Cortex of kidney (tissue), 1 donor: ENCODE results near the gene HNRNPLL.

Experiments
- DNase-seq: peaks from one replicate; lab custom pipeline; 2025; lab: John Stamatoyannopoulos, UW

The HNRNPLL gene

DNA sequence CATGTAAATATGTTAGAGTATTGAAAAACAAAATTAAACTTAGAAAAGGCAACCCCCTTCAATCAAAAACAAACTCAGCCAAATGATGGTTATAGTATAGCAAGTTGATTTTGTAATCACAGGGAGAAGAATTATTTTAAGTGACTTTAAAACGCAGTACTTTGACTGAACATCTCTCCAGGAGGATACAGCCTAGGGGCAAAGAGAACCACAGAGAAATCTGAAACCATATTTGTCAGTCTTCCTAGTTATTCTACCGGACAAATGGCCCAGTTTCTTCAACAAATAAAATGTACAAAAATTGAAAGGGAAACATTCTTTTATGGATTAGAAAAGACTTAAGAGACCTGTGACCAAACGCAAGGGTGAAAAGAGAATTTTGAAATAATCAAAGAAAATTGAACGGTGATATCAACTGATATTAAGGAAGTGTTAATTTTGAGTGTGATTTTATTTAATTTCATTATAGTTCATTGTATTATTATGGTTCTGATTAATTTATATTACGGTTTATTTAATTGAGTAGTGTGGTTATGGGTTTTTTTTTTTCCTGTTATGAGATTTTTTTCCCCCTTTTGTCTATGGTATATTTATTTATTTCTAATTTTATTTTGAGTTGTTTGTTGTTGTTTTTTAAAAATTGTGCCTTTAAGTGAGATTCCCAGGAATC lies 75.3 kb downstream of the HNRNPLL start:
- no peak for DNase-seq

DNA sequence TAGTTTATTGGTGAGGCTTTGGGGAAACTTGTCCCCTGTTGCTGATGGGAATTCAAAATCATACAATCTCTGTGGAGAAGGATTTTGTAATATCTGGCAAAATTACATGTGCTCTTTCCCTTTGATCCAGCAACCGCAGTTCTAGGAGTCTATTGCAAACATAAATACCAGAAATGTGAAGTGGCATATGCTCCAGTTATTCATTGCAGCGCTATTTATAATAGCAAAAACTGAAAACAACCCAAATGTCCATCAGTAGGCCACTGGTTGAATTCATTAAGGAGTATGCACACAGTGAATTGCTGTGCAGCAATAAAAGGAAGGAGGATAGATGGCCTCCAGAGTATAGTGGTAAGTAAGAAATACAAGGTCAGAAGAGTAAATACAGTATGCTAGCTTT lies 76.5 kb downstream of the HNRNPLL start:
- DNase-seq: no peak

DNA sequence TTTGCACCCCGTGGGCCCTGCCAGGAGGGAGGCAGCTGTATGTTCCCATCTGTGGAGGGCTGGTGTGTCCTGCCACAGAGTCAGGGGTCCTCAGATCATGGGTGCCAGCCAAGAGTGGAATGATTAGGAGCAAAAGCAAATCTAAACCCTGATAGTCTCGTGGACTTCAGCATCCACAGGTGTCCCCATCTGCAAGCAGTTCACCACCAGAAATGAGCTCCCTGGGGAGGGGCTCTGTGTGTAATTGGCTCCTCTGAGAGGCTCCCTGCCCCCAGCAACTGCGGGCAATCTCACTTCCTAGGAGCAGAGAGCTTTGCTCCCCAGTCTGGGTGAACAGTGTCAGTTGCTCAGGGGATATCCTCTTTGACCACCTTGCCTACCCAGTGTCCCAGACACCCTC lies 78.1 kb downstream of the HNRNPLL start:
- DNase-seq: no peak

DNA sequence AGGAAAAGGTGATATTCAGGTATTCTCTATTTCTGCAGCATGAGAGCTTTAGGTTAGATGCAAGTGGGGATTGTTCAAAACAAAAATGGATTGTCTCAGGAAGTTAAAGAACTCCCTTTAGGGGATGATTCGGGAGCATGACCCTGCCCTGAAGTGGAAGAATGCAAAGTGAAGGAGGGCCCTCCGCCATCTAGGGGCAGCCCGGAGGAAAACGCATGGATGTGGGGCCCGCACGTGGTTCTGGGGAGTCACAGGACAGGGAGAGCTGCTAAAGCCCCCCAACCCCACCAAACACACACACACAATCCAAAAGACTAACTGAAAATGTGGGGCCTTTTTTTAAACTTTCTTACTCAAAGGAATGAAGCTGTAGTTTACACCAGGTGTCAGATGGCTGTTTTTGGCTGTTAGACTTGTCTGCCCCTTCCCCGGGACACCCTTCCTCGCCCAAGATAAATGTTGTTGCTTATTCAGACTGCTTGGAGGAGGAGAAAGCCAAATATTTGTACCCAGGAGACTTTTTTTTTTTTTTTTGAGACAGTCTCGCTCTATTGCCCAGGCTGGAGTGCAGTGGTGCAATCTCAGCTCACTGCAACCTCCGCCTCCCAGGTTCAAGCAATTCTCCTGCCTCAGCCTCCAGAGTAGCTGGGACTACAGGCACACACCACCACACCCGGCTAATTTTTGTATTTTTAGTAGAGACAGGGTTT lies 78.8 kb downstream of the HNRNPLL start:
- DNase-seq: no peak

DNA sequence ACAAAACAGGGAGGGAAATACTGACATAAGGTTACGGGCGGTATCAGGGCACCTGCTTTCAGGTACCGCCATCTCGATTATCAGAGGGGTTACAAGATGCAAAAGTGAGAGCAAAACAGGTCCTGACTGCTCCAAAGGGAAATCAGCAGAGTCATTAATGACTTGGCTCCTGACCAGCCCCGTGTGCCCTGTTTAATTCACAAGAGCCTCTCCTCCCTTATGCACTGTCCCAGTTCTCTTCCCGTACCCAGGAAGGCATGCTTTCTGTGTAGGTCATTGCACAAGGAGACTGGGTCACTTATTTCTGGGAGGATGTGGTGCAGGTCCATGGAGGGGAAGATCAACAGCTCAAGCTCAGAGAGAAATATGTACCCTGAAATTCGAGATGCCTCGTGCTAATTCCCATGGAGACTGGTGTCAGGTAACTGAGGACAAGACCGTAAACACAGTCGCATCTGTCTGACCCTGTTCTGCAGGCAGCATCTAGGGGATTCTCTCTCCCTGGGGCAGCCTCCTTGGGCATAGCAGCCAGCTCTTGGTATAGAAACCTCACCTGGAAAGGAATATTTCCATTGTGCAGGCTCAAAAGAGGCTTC lies 79.9 kb downstream of the HNRNPLL start:
- DNase-seq: no peak

DNA sequence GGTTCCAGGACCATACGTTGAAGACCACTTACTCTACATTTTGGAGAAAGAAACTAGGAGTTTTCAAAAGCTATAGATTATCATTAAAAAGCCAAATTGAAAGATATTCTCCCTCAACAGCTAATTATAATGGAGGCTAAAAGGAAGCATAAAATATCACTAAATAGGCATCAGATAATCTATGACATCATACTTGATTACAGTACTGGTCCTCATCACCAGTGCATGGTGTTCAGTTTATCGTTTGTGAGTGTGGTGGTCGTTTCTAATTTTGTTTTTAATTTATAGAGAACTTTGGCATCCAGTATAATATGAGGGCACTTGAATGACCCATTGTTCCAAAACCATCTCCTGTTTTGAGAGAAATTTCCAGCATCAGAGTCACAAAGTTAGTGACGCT lies 80.9 kb downstream of the HNRNPLL start:
- no peak for DNase-seq

DNA sequence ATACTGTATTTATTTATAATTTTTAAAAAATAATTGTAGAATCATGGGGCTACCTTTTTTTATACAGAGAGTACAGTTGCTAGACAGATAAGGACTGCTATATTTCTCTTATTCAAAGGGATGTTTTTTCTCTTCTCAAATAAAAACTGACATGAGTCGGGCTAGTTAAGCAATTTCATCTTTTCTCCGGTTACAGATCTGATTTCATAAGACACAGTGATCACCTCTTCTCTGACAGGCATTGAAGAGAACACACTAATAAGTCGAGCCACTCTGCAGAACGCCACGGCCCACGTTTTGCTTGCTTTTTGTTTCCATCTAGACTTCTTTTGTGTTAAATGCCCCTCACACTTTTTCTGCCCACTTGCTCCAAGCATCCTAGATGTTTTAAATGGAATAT lies 85.4 kb downstream of the HNRNPLL start:
- DNase-seq: no peak

DNA sequence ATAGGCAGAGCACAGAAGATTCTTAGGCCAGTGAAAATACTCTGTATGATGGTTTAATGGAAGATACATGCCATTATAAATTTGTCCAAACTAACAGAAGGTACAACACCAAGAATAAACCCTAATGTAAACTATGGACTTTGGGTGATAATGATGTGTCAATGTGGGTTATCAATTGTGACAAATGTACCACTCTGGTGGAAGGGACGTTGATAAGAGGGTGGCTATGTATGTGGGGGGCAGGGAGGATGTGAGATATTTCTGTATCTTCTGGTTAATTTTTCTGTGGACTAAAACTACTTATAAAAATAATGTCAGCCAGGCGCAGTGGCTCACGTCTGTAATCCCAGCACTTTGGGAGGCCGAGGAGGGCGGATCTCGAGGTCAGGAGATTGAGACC lies 86.2 kb downstream of the HNRNPLL start:
- DNase-seq: no peak

DNA sequence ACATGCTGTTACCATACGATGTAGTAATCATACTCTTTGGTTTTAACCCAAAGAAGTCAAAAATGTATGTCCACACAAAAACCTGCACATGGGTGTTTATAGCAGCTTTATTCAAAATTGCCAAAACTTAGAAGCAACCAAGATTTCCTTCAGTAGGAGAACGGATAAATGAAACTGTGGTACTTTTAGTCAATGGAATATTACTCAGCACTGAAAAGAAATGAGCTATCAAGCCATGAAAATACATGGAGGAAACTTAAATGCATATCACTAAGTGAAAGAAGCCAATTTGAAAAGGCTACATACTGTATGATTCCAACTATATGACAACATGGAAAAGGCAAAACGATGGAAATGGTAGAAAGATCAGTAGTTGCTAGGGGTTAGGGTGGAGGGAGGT lies 86.6 kb downstream of the HNRNPLL start:
- no peak for DNase-seq

DNA sequence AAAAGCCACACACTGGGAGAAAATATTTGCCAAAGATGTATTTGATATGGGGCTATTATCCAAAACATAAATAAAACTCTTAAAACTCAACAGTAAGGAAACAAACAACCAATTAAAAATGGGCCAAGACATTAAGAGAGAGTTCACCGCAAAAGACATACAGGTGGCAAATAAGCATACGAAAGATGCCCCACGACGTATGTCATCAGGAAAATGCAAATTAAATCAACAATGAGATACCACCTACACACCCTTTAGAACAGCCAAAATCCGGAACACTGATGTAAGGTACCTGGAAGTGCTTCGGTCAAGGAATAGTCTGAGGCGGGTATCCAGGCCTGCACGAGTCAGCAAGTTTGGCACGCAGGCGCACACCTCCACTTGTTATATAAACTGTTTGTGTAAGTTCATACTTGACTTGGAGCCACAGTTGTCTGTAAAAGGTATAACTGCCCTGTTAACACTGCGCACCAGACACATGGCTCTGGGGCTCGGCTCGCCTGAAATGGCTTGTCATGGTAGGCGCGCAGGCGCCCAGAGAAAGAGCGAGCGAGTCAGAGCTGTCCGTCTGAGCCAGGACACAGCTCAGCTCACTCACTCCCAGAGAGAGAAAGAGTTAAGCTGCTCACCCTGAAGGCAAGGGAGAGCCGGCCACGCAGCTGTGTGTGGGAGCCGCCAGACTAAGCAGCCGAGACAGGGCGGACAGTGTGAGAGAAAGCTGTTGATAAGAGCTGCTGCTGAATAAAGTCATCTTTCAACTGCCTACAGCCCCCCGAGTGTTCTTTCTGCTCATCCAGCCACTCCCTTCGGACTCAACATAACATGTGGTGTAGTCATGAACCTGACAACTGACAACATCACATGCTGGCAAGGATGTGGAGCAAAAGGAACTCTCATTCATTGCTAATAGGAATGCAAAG lies 87.3 kb downstream of the HNRNPLL start:
- no peak for DNase-seq

DNA sequence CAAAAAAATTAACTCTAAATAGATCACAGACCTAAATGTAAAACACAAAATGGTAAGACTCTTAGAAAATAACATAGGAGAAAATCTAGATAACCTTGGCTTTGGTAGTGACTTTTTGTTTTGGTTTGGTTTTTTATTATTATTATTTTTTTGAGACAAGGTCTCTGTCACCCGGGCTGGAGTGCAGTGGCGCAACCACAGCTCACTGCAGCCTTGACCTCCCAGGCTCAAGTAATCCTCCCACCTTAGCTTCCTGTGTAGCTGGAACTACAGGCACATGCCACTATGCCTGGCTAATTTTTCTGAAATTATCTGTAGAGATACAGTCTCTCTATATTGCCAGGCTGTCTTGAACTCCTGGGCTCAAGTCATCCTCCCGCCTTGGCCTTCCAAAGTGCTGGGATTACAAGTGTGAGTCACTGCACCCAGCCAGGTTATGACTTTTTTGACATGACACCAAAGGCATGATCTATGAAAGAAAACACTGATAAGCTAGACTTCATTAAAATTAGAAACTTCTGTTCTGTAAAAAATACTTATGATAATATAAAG lies 88.0 kb downstream of the HNRNPLL start:
- no peak for DNase-seq

DNA sequence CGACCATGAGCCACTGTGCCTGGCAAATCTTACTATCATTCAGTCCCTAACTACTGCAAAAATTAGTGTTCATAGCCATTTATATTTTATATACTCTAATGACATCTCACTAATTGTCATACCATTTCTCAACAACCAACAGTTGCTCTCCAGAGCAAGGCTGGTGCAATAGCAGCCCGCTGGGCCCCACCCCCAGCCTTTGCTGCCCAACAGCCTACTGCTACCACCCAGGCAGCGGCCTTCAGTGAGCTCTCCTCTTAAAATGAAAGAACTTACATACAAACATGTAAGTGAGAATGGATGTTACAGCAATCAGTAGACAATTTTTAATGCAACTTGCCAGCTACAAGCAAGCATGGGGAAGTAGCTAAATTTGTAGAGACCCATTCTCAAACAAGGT lies 90.5 kb downstream of the HNRNPLL start:
- no peak for DNase-seq
